H4 (cell line): ENCODE data around the gene RNF222. TPM values are rescaled to one million over a fixed set of nuclear protein-coding genes. Genes with fewer than 3 reads are reported as not detected.

ENCODE experiments used
- DNase-seq: peaks from one replicate; pipeline ENCODE4 v3.0.0-alpha.2; 2015; ENCODE audit warnings: low spot score
- total RNA-seq: library from RNA; depleted of rRNA; stranded (reverse); fragments of >200 nt; shearing (Covaris generic); gene quantifications from 2 replicates; pipeline ENCODE4 v1.2.3, GENCODE V29; 2014; rRNA removed

RNF222 gene
- total RNA-seq, 1 experiment from 2014 or later, result not detected

- DNase-seq, result no peak
These were observed 51.5 kb downstream of the RNF222 start for GRCh38 chr17:8345951-8346665.

- DNase-seq, result no peak
These were observed 52.5 kb downstream of the RNF222 start for GRCh38 chr17:8345052-8345690.

GRCh38 chr17:8341456-8341855, 56.2 kb downstream of the RNF222 start:
- DNase-seq, result no peak

Other genes starting within 250 kb of the RNF222 start
- gene PER1, start 245.4 kb downstream of the RNF222 start, total RNA-seq, result 4.4 and 4.6 TPM in 2 replicates
- 0.64 TPM in 2 replicates for gene VAMP2, start 234.9 kb downstream of the RNF222 start, total RNA-seq
- gene TMEM107, start 221.4 kb downstream of the RNF222 start, total RNA-seq, result 1.7 and 13.3 TPM in 2 replicates
- gene BORCS6, start 207.6 kb downstream of the RNF222 start, total RNA-seq, result 0.62 and 0.68 TPM in 2 replicates
- 33.4 and 50.5 TPM in 2 replicates for gene AURKB, start 187.3 kb downstream of the RNF222 start, total RNA-seq
- 3.0 and 3.3 TPM in 2 replicates for gene CTC1, start 149.8 kb downstream of the RNF222 start, total RNA-seq
- 13.5 and 18.4 TPM in 2 replicates for gene PFAS, start 148.5 kb downstream of the RNF222 start, total RNA-seq
- 5.3 and 5.6 TPM in 2 replicates for gene RANGRF, start 109.2 kb downstream of the RNF222 start, total RNA-seq
- gene SLC25A35, start 102.4 kb downstream of the RNF222 start, total RNA-seq, result 0.81 TPM in 1 of 2 replicates, not detected in the other
- not detected in 2 replicates for gene ARHGEF15, start 87.6 kb downstream of the RNF222 start, total RNA-seq
- not detected in 2 replicates for gene ODF4, start 58.0 kb downstream of the RNF222 start, total RNA-seq
- 2,934 and 3,123 TPM in 2 replicates for gene RPL26, start 14.6 kb downstream of the RNF222 start, total RNA-seq
- gene NDEL1, start 38.1 kb upstream of the RNF222 start, total RNA-seq, result 16.1 and 31.8 TPM in 2 replicates
- 20.2 and 21.1 TPM in 2 replicates for gene MYH10, start 232.9 kb upstream of the RNF222 start, total RNA-seq